ENCODE measurements around the gene SLC39A8. TPM values are rescaled to one million over a fixed set of nuclear protein-coding genes. Genes with fewer than 3 reads are reported as not detected.

The SLC39A8 gene
- polyA plus RNA-seq, 1 of the 3 experiments (the other 2 are of a cell fraction) = 1.5 TPM

- Histone ChIP-seq H3F3A (replicated peaks; ENCODE audit: insufficient read depth) (no peaks in the 10 kb centered on the region), H3K4me1 (ENCODE audit: control insufficient read depth in 1 of 2, insufficient read depth in 2 of 2, low read depth in 1 of 2, low read length in 1 of 2) (no peaks in the 10 kb centered on the region), H3K27ac (ENCODE audit: low read depth in 2 of 2, low read length in 1 of 2) (no peak overlapping the region), H3K9me2 (no peaks in the 10 kb centered on the region), H3K79me2 (ENCODE audit: insufficient read depth) (no peaks in the 10 kb centered on the region), H3K4me2 (no peak overlapping the region), H3K4me3 (ENCODE audit: low read depth in 2 of 2, low read length in 1 of 2) (no peak overlapping the region), H2AFZ (ENCODE audit: low read depth) (no peak overlapping the region), H4K20me1 (ENCODE audit: insufficient read depth) (no peaks in the 10 kb centered on the region), H3K27me3 (ENCODE audit: insufficient read depth) (no peaks in the 10 kb centered on the region), H3K9me3 (no peaks in the 10 kb centered on the region), H3K9ac (no peak overlapping the region), H3K36me3 (replicated peaks in 1 of 2; ENCODE audit: control insufficient read depth in 1 of 2, insufficient read depth in 2 of 2, low read length in 1 of 2) (no peaks in the 10 kb centered on the region)
- CTCF ChIA-PET = no interaction called here
- no peak for DNase-seq
- POLR2A ChIA-PET = no interaction called here
- no peak for TF ChIP-seq RXRA (IDR thresholded peaks at IDR 0.05; ENCODE audit: borderline replicate concordance, low read depth)
- TF ChIP-seq EZH2phosphoT487 (IDR thresholded peaks at IDR 0.05; ENCODE audit: borderline replicate concordance, low read depth) = no peak
- TF ChIP-seq IRF3 (IDR thresholded peaks at IDR 0.05; ENCODE audit: low read depth, low read length) = no peak
- TF ChIP-seq MXI1 (IDR thresholded peaks at IDR 0.05; ENCODE audit: low read depth, low read length) = no peak
- TF ChIP-seq NRF1 (IDR thresholded peaks at IDR 0.05; ENCODE audit: low read depth, low read length) = no peak
- TF ChIP-seq EP300 (IDR thresholded peaks at IDR 0.05; ENCODE audit: borderline replicate concordance in 1 of 2, low read depth in 1 of 2, low read length in 1 of 2) = no peak
- TF ChIP-seq FOXJ3 (CRISPR knock-in tag; IDR thresholded peaks at IDR 0.05) = no peak
- no peak for TF ChIP-seq TAF1 (IDR thresholded peaks at IDR 0.05; ENCODE audit: borderline replicate concordance, low read depth, low read length)
- no peak for TF ChIP-seq FOXM1 (IDR thresholded peaks at IDR 0.05; ENCODE audit: low read depth)
- no peak for TF ChIP-seq FOSL2 (IDR thresholded peaks at IDR 0.05; ENCODE audit: borderline replicate concordance, low read depth)
- TF ChIP-seq, protein P1, sequence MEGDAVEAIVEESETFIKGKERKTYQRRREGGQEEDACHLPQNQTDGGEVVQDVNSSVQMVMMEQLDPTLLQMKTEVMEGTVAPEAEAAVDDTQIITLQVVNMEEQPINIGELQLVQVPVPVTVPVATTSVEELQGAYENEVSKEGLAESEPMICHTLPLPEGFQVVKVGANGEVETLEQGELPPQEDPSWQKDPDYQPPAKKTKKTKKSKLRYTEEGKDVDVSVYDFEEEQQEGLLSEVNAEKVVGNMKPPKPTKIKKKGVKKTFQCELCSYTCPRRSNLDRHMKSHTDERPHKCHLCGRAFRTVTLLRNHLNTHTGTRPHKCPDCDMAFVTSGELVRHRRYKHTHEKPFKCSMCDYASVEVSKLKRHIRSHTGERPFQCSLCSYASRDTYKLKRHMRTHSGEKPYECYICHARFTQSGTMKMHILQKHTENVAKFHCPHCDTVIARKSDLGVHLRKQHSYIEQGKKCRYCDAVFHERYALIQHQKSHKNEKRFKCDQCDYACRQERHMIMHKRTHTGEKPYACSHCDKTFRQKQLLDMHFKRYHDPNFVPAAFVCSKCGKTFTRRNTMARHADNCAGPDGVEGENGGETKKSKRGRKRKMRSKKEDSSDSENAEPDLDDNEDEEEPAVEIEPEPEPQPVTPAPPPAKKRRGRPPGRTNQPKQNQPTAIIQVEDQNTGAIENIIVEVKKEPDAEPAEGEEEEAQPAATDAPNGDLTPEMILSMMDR (IDR thresholded peaks at IDR 0.05) = no peak
- TF ChIP-seq RCOR1 (IDR thresholded peaks at IDR 0.05; ENCODE audit: low read length) = no peak
- TF ChIP-seq GATA2 (CRISPR knock-in tag; IDR thresholded peaks at IDR 0.05) = no peak
- TF ChIP-seq CHD2 (IDR thresholded peaks at IDR 0.05; ENCODE audit: low read length, partially characterized antibody) = no peak
- TF ChIP-seq, protein P2, sequence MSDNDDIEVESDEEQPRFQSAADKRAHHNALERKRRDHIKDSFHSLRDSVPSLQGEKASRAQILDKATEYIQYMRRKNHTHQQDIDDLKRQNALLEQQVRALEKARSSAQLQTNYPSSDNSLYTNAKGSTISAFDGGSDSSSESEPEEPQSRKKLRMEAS (IDR thresholded peaks at IDR 0.05; ENCODE audit: low read depth) = no peak
- TF ChIP-seq SMC3 (IDR thresholded peaks at IDR 0.05; ENCODE audit: low read depth, low read length) = no peak
- no peak for TF ChIP-seq POLR2AphosphoS5 (IDR thresholded peaks at IDR 0.05; ENCODE audit: low read depth, low read length)
- TF ChIP-seq PBX3 (IDR thresholded peaks at IDR 0.05) = no peak
- no peak for TF ChIP-seq NFIC (IDR thresholded peaks at IDR 0.05; ENCODE audit: borderline replicate concordance)
Measured at GRCh38 chr4:102230194-102230593, 115.1 kb downstream of the SLC39A8 start.
